Renal cortical epithelial cell (primary cell): ENCODE measurements around the gene SRP72. TPM values are rescaled to one million over a fixed set of nuclear protein-coding genes. Genes with fewer than 3 reads are reported as not detected.

Source experiments
- DNase-seq: peaks from one replicate; pipeline ENCODE4 v3.0.0-alpha.2; 2011; ENCODE audit warnings: low read depth
- total RNA-seq: library from RNA; depleted of rRNA; stranded (reverse); fragments of >200 nt; gene quantifications from 2 replicates; pipeline ENCODE4 v1.2.3, GENCODE V29; 2014

SRP72 gene
- total RNA-seq, 1 donor from 2014 or later: 125 TPM

DNA sequence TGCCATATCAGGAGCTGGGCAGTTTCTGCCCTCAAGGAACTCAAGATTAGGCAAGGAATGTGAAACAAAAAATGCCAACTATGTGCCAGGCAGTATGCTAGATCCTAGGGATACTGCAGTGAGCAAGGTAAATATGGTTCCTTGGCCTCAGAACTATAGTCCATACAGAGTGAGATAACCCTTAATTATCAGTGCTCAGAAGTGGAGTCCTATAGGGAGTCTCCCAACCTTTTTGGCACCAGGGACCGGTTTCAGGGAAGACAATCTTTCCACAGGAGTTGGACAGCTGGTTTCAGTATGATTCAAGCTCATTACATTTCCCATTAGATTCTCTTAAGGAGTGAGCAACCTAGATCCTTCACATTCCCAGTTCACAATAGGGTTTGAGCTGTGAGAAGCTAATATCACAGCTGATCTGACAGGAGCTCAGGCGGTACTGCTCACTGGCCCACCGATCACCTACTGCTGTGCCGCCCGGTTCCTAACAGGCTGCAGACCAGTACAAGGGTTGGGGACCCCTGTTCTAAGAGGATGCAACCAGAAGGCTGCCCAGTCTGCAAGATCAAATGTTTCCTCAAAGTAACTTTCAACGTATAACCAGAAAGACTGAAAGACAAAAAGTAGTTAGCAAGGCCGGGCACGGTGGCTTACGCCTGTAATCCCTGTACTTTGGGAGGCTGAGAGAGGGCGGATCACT is 1.7 kb upstream of the SRP72 start:
- peak; percentile 38 for DNase-seq

DNA sequence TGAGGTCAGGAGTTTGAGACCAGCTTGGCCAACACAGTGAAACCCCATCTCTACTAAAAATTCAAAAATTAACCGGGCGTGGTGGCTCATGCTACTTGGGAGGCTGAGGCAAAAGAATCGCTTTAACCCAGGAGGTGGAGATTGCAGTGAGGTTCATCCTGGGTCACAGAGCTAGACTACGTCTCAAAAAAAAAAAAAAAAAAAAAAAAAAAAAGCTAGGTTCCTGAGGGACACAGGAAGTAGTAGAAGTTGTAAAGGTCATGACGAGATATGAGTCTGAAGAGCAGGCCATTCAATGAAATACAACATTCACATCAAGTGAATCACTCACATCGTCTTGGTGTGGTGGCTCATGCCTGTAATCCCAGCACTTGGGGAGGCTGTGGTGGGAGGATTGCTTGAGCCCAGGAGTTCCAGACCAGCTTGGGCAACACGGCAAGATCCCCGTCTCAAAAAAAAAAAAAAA is 1.1 kb upstream of the SRP72 start:
- peak; percentile 86 for DNase-seq

- no peak for DNase-seq
Observed at GRCh38 chr4:56466910-56467283, 520 bp upstream of the SRP72 start.

DNA sequence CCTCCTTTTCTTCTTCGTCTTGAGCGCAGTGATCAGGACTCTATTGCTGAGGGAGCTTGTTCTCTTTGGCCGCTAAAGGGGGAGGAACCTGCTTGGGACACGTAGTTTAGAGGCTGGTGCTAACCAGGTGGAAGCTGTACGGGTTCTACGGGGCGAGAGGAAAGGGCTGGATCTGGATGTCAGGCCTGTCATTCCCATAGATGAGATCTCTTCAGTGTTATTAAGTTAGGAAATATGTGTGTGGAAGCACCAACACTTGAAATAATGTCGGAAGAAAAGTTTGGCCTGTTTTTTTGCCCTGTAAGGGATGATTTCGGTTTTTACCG is 643 bp downstream of the SRP72 start:
- DNase-seq: peak; percentile 46

GRCh38 chr4:56469489-56470210 is 2.2 kb downstream of the SRP72 start:
- no peak for DNase-seq

DNA sequence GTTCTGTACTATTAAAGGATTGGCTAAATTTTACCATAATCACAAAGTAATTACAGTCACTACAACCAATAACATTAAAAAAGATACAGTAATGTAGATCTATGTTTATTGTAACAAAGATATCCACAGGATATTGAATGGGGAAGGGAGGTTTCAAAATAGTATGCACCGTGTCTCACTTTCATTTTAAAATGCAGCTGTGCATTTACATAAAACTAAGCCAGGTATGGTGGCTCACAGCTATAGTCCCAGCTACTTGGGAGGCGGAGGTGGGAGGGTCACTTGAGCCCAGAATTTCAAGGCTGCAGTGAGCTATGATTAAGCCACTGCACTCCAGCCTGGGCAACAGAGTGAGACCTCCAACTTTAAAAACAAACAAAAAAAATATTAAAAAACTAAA is 8.5 kb downstream of the SRP72 start:
- no peak for DNase-seq

- DNase-seq: no peak
Observed at GRCh38 chr4:56477192-56477702, 9.8 kb downstream of the SRP72 start.

DNA sequence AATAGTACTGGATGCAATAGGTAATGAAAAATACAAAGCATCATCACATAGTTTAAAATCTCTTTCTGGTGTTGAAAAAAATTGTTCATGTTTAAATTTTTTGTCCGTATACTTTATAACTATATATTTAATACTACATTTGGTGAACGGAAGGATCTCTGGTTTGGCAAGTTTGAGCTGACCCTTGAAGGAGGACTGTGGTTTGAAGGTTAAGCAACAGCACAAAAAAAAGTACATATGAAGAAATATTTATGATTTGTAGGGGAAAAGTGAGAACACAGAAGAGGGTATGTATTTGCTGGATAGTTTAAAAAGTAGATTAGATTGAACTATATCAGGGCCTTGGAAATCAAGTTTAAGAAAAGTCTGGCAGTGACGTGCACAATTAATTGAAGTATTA is 13.3 kb downstream of the SRP72 start:
- DNase-seq: no peak

DNA sequence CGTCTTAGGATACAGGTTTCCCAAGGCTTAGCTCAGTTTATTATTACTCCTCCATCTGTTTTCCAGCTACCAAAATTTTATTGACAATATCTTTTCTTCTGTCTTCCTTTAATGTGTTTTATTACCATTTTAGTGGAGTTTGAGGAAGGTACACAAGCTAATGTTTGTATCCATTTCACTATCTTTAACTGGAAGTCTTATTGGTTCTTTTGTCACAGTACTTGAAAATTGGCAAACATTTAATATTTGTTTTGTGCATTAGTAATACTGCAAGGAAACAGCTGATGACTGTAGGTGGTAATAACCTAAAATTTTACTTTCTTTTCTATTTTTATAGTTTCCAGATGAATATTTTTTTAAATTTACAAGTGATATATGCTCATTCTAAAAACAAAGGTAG is 28.8 kb downstream of the SRP72 start:
- DNase-seq: no peak

GRCh38 chr4:56505269-56506130 is 38.1 kb downstream of the SRP72 start, which contains the start of gene ARL9:
Gene ARL9, plus strand, starts transcription at chr4:56505791. Its CDS starts 72 bp downstream, at chr4:56505863.
- peak; percentile 18 for DNase-seq

- DNase-seq: no peak
Observed at GRCh38 chr4:56511098-56511497, 43.7 kb downstream of the SRP72 start.

DNA sequence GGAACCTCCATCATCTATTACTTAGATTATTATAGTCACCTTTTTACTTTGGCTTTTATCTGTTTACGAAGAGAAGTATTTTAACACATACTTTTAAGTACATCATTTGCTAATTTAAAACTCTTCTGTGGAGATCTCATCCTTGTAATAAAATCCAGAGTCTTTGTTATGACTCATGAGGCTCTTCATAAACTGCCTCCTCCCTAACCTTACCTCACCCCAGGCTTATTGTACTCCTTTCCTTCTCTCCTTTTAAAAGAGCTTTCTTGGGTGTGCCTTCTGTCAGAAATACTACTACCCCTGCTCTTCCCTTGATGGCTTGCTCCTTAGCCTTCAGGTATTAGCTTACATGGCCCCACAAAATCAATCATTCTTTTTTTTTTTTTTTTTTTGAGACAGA is 44.7 kb downstream of the SRP72 start:
- DNase-seq: peak; percentile 6

GRCh38 chr4:56513517-56513916 is 46.1 kb downstream of the SRP72 start:
- no peak for DNase-seq

- DNase-seq: peak; percentile 56
Observed at GRCh38 chr4:56530269-56531148, 63.1 kb downstream of the SRP72 start.

DNA sequence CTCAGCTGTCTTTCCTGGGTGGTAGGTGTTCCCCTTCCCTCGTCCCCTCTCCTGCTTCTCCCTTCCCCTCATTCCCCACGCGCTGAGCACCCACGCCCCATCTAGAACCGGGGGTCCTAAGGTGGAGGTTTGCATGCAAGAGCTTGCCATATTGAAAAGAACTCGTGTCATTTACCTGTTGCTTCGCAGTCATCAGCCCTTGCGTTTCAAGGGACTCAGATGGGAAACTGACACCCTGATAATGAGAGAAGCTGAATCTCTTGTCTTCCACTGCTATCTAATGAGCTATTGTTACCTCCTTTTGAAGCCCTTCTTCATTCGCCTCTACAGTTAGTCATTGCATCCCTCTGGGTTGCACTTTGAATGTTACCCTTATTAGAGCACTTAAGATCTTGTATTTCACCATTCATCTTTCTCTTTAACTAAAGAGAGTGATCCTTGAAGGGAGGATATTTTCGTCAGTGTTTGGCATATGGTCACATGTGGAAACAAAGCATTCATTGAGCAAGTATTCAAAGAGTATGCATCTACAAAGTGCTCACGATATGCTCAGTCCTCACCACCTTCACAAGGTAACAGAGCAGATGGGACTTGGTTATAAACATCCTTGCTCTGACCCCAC is 63.8 kb downstream of the SRP72 start:
- DNase-seq: no peak

DNA sequence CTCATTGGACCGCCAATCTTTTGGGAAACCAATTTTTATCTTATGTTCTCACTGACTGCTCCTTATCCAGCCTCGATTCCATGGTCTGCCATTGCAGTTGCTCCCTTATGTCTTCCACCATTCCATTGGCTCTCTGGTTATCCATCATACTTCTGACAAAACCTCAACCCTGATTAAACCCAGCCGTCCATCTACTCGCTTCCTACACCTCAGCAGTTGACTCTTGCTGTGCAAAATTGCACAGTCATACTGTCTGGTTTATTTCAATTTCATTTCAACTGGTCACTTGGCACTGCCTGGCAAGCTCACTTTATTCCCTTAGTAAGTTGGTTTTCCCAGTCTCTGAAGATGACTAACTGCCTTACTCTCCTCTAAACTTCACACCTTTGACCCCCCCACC is 64.4 kb downstream of the SRP72 start:
- DNase-seq: no peak

DNA sequence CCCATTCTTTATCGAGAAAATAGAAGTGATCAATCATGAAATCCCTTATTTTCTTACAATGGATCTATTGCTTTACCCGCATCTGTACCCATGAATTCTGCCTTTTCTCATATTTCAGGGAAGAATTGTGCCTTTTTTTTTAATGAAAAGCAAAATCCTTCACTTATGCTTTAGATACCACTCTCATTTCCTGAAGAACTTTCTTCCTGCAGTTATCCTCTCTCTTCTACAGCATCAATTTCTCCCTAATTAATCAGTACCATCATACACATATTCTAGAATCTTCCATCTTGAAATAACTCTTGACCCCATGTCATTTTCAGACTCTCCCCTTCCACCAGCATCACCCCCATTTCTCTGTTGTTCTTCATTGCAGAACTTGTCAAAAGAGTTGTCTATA is 64.8 kb downstream of the SRP72 start:
- DNase-seq: no peak

DNA sequence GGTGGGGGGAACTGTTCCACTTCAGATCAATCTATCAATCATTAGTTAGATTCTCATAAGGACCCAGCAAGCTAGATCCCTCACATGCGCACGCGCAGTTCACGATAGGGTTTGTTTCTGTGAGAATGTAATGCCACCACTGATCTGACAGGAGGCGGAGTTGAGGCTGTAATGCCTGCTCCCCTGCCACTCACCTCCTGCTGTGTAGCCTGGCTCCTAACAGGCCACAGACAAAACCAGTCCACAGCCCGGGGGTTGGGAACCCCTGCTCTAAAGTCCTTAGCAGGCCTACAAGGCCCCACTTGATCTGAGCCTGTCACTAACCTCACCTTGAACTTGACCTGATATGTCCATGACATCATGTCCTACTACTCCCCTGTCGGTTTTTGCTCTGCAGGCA is 68.5 kb downstream of the SRP72 start:
- DNase-seq: no peak

DNA sequence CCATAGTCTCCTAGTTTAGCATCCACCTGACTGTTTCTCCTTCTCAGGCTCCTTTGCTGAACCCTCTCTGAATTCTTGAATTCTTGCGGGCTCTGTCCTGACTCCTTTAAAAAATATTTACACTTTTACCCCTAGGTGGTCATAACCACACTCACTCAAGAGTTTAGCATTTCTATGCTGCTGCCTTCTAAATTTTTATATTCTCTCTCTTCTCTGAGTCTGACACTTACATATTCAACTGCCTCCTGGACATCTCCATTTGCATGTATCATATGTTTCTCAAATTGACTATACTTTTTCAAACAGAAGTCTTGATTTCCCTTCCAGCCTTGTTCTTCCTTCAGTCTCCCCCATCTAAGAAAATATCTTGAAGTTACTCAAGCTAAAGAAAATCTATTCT is 69.7 kb downstream of the SRP72 start:
- no peak for DNase-seq

- no peak for DNase-seq
Observed at GRCh38 chr4:56540826-56541225, 73.4 kb downstream of the SRP72 start.

DNA sequence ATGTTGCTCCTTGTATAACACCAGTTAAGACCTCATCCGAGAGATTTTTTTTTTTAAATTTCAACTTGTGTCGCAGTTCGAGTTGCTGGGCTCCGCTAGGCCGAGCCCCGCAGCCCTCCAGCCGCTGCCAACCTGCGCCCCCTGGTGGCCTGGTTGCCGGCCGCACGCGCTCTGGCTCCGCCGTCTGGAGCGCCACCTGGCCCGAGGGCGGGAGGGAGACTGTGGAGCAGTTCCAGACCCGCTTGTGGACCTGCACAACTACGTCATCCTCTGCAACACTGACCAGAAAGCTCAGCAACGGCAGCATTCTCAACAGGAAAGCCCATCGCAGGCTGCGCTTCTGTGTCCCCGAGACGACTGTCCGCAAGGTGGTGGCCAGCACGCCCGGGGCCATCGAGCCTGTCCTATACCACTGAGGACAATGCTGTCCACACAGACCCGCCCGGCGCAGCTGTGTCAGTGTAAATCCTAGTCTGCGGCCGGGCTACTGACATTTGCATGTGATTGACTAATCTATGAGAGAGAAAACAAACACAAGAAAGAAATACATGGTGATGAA is 77.2 kb downstream of the SRP72 start:
- peak; percentile 57 for DNase-seq
